ENCODE data around the gene NPIPB4. TPM values are rescaled to one million over a fixed set of nuclear protein-coding genes. Genes with fewer than 3 reads are reported as not detected.
A peak's percentile ranks its signal among the peaks of the same experiment; 100 is the strongest.
"Not testable (repeated sequence)": the region's sequence is repeated elsewhere in the genome, so short reads cannot be mapped to it uniquely, and the experiment has no call there.

The NPIPB4 gene
- polyA plus RNA-seq, 3 donors = 0.17 to 87.7 (median 0.55) TPM

- no CpG with 5 or more reads among the region's 2 CpGs for WGBS (ENCODE audit: insufficient coverage)
- DNase-seq; H3K4me1 Mint-ChIP-seq; H2AFZ ChIP-seq (ENCODE audit: insufficient read depth, low read depth, low read length, poor library complexity, severe bottlenecking); H3K27me3 ChIP-seq (ENCODE audit: control insufficient read depth in 2 of 2, insufficient read depth in 2 of 2, low read length in 2 of 2); H3K4me2 ChIP-seq (replicated peaks; ENCODE audit: extremely low read depth, low read length, poor library complexity, severe bottlenecking); H3K4me3 Mint-ChIP-seq; H3K27me3 Mint-ChIP-seq (ENCODE audit: low read depth in 3 of 3); H3K79me2 ChIP-seq (ENCODE audit: insufficient read depth, low read length); H3K4me1 ChIP-seq (ENCODE audit: control insufficient read depth in 1 of 2, insufficient read depth in 2 of 2, low read length in 2 of 2); H3K9me3 ChIP-seq (replicated peaks in 1 of 2; ENCODE audit: control insufficient read depth in 1 of 2, insufficient read depth in 1 of 2, low read length in 2 of 2); intact Hi-C loops (cut with micrococcal nuclease); H3K9me3 Mint-ChIP-seq; H4K20me1 ChIP-seq (ENCODE audit: insufficient read depth, low read length); H3K4me3 ChIP-seq (replicated peaks in 1 of 3; ENCODE audit: low read depth in 2 of 3, low read length in 3 of 3); H3K36me3 ChIP-seq (replicated peaks in 1 of 2; ENCODE audit: control insufficient read depth in 1 of 2, insufficient read depth in 2 of 2, low read length in 2 of 2); H3K9ac ChIP-seq (ENCODE audit: insufficient read depth, low read length, poor library complexity, severe bottlenecking): not testable (repeated sequence)
- Mint-ChIP-seq H3K27ac (peak overlapping the region in 5 of 7 donors; percentile 82 to 96 (median 88)), H3K36me3 (peaks cover 9 to 11% of the 10 kb centered on the region in 2 donors)
- H3K27ac ChIP-seq (ENCODE audit: low read depth in 1 of 2, low read length in 2 of 2) = peak overlapping the region in 1 of 2 donors; percentile 69
Observed at GRCh38 chr16:21802375-21802663, 55.2 kb downstream of the NPIPB4 start.

GRCh38 chr16:21801538-21802374 lies 55.8 kb downstream of the NPIPB4 start:
- H3K9ac ChIP-seq (ENCODE audit: insufficient read depth, low read length, poor library complexity, severe bottlenecking); H3K4me1 ChIP-seq (ENCODE audit: control insufficient read depth in 1 of 2, insufficient read depth in 2 of 2, low read length in 2 of 2); H3K27me3 ChIP-seq (ENCODE audit: control insufficient read depth in 2 of 2, insufficient read depth in 2 of 2, low read length in 2 of 2); H3K4me3 Mint-ChIP-seq; H3K27me3 Mint-ChIP-seq (ENCODE audit: low read depth in 3 of 3); H3K9me3 ChIP-seq (replicated peaks in 1 of 2; ENCODE audit: control insufficient read depth in 1 of 2, insufficient read depth in 1 of 2, low read length in 2 of 2); H3K79me2 ChIP-seq (ENCODE audit: insufficient read depth, low read length); intact Hi-C loops (cut with micrococcal nuclease); H3K4me2 ChIP-seq (replicated peaks; ENCODE audit: extremely low read depth, low read length, poor library complexity, severe bottlenecking); H3K36me3 ChIP-seq (replicated peaks in 1 of 2; ENCODE audit: control insufficient read depth in 1 of 2, insufficient read depth in 2 of 2, low read length in 2 of 2); H4K20me1 ChIP-seq (ENCODE audit: insufficient read depth, low read length); H2AFZ ChIP-seq (ENCODE audit: insufficient read depth, low read depth, low read length, poor library complexity, severe bottlenecking); H3K4me1 Mint-ChIP-seq; H3K4me3 ChIP-seq (replicated peaks in 1 of 3; ENCODE audit: low read depth in 2 of 3, low read length in 3 of 3); H3K9me3 Mint-ChIP-seq: not testable (repeated sequence)
- H3K27ac Mint-ChIP-seq = peak overlapping the region; percentile 82 to 96 (median 90)
- WGBS (ENCODE audit: insufficient coverage) = no CpG with 5 or more reads among the region's 13 CpGs
- peak; percentile 67 for TF ChIP-seq CTCF (IDR thresholded peaks at IDR 0.05)
- peaks cover 9 to 11% of the 10 kb centered on the region in 2 donors for H3K36me3 Mint-ChIP-seq
- H3K27ac ChIP-seq (ENCODE audit: low read depth in 1 of 2, low read length in 2 of 2) = peak overlapping the region; percentile 53 to 69
- DNase-seq = peak; percentile 31 to 60 (median 52)

- H3K4me3 Mint-ChIP-seq; H3K4me2 ChIP-seq (replicated peaks; ENCODE audit: extremely low read depth, low read length, poor library complexity, severe bottlenecking); H3K4me1 ChIP-seq (ENCODE audit: control insufficient read depth in 1 of 2, insufficient read depth in 2 of 2, low read length in 2 of 2); H3K27ac Mint-ChIP-seq; H3K4me3 ChIP-seq (replicated peaks in 1 of 3; ENCODE audit: low read depth in 2 of 3, low read length in 3 of 3); H3K79me2 ChIP-seq (ENCODE audit: insufficient read depth, low read length); H3K27me3 Mint-ChIP-seq (ENCODE audit: low read depth in 3 of 3); H3K27me3 ChIP-seq (ENCODE audit: control insufficient read depth in 2 of 2, insufficient read depth in 2 of 2, low read length in 2 of 2); DNase-seq; H3K36me3 ChIP-seq (replicated peaks in 1 of 2; ENCODE audit: control insufficient read depth in 1 of 2, insufficient read depth in 2 of 2, low read length in 2 of 2); H3K9ac ChIP-seq (ENCODE audit: insufficient read depth, low read length, poor library complexity, severe bottlenecking); H2AFZ ChIP-seq (ENCODE audit: insufficient read depth, low read depth, low read length, poor library complexity, severe bottlenecking); intact Hi-C loops (cut with micrococcal nuclease); H3K9me3 Mint-ChIP-seq; H3K27ac ChIP-seq (ENCODE audit: low read depth in 1 of 2, low read length in 2 of 2); H4K20me1 ChIP-seq (ENCODE audit: insufficient read depth, low read length); H3K9me3 ChIP-seq (replicated peaks in 1 of 2; ENCODE audit: control insufficient read depth in 1 of 2, insufficient read depth in 1 of 2, low read length in 2 of 2); H3K4me1 Mint-ChIP-seq: not testable (repeated sequence)
- no CpG with 5 or more reads among the region's 3 CpGs for WGBS (ENCODE audit: insufficient coverage)
- H3K36me3 Mint-ChIP-seq = peaks cover 7 to 14% of the 10 kb centered on the region in 2 donors
Observed at GRCh38 chr16:21798601-21799000, 59.0 kb downstream of the NPIPB4 start.

- WGBS (ENCODE audit: insufficient coverage) = no CpG with 5 or more reads among the region's 3 CpGs
- H3K4me1 ChIP-seq (ENCODE audit: control insufficient read depth in 1 of 2, insufficient read depth in 2 of 2, low read length in 2 of 2); H3K27me3 ChIP-seq (ENCODE audit: control insufficient read depth in 2 of 2, insufficient read depth in 2 of 2, low read length in 2 of 2); H2AFZ ChIP-seq (ENCODE audit: insufficient read depth, low read depth, low read length, poor library complexity, severe bottlenecking); H3K4me2 ChIP-seq (replicated peaks; ENCODE audit: extremely low read depth, low read length, poor library complexity, severe bottlenecking); H3K4me3 ChIP-seq (replicated peaks in 1 of 3; ENCODE audit: low read depth in 2 of 3, low read length in 3 of 3); DNase-seq; H3K9me3 Mint-ChIP-seq; H3K4me1 Mint-ChIP-seq; H3K36me3 ChIP-seq (replicated peaks in 1 of 2; ENCODE audit: control insufficient read depth in 1 of 2, insufficient read depth in 2 of 2, low read length in 2 of 2); H3K36me3 Mint-ChIP-seq; H3K9ac ChIP-seq (ENCODE audit: insufficient read depth, low read length, poor library complexity, severe bottlenecking); intact Hi-C loops (cut with micrococcal nuclease); H3K27me3 Mint-ChIP-seq (ENCODE audit: low read depth in 3 of 3); H3K79me2 ChIP-seq (ENCODE audit: insufficient read depth, low read length); H4K20me1 ChIP-seq (ENCODE audit: insufficient read depth, low read length); H3K27ac Mint-ChIP-seq; H3K4me3 Mint-ChIP-seq; H3K9me3 ChIP-seq (replicated peaks in 1 of 2; ENCODE audit: control insufficient read depth in 1 of 2, insufficient read depth in 1 of 2, low read length in 2 of 2); H3K27ac ChIP-seq (ENCODE audit: low read depth in 1 of 2, low read length in 2 of 2): not testable (repeated sequence)
Observed at GRCh38 chr16:21793310-21793709, 64.2 kb downstream of the NPIPB4 start.
